H9 (cell line): ENCODE data around the gene ENC1. TPM values are rescaled to one million over a fixed set of nuclear protein-coding genes. Genes with fewer than 3 reads are reported as not detected.

Experiments
- DNase-seq: peaks from one replicate; pipeline ENCODE4 v3.0.0-alpha.2; 2017
- H2AFZ ChIP-seq: one replicate; pipeline ENCODE4 v1.6.1; 2013; ENCODE audit warnings: mild to moderate bottlenecking, low read length, control low read depth, moderate library complexity
- H2AK5ac ChIP-seq: 2 replicates; pipeline ENCODE4 v1.6.1; 2013; ENCODE audit warnings: low read length, control low read depth, mixed read lengths; ENCODE audit not compliant: insufficient read length
- H2BK120ac ChIP-seq: one replicate; pipeline ENCODE4 v1.6.1; 2013; ENCODE audit warnings: low read depth, mild to moderate bottlenecking, low read length, control low read depth, inconsistent platforms; ENCODE audit not compliant: poor library complexity, severe bottlenecking
- H2BK12ac ChIP-seq: 2 replicates; pipeline ENCODE4 v1.6.1; 2013; ENCODE audit warnings: low read length, control low read depth, mixed read lengths, low read depth; ENCODE audit not compliant: insufficient read length
- H2BK15ac ChIP-seq: 2 replicates; pipeline ENCODE4 v1.6.1; 2013; ENCODE audit warnings: low read depth, low read length, control low read depth
- H2BK20ac ChIP-seq: one replicate; pipeline ENCODE4 v1.6.1; 2013; ENCODE audit warnings: low read depth, mild to moderate bottlenecking, low read length, control low read depth, inconsistent platforms; ENCODE audit not compliant: poor library complexity, severe bottlenecking
- H2BK5ac ChIP-seq: 2 replicates; pipeline ENCODE4 v1.6.1; 2013; ENCODE audit warnings: low read length, control low read depth, mixed read lengths; ENCODE audit not compliant: insufficient read length
- H3K14ac ChIP-seq: 2 replicates; pipeline ENCODE4 v1.6.1; 2013; ENCODE audit warnings: low read length, control low read depth; ENCODE audit not compliant: insufficient read depth
- H3K18ac ChIP-seq: 2 replicates; pipeline ENCODE4 v1.6.1; 2013; ENCODE audit warnings: low read depth, mild to moderate bottlenecking, mixed read lengths, low read length, control low read depth; ENCODE audit not compliant: insufficient read length
- H3K23ac ChIP-seq: 2 replicates; pipeline ENCODE4 v1.6.1; 2013; ENCODE audit warnings: low read length, control low read depth, mixed read lengths, low read depth; ENCODE audit not compliant: insufficient read length
- H3K23me2 ChIP-seq: 2 replicates; pipeline ENCODE4 v1.6.1; 2013; ENCODE audit warnings: low read depth, mild to moderate bottlenecking, mixed read lengths, low read length, control low read depth; ENCODE audit not compliant: insufficient read length, poor library complexity, severe bottlenecking
- H3K27ac ChIP-seq: 2 replicates; pipeline ENCODE4 v1.5.1; 2013; ENCODE audit warnings: low read length, control low read depth, mixed read lengths, low read depth; ENCODE audit not compliant: insufficient read length
- H3K27me3 ChIP-seq: 2 replicates; pipeline ENCODE4 v1.6.1; 2013; ENCODE audit warnings: low read length, control low read depth, inconsistent platforms; ENCODE audit not compliant: insufficient read depth
- H3K4ac ChIP-seq: 2 replicates; pipeline ENCODE4 v1.6.1; 2013; ENCODE audit warnings: low read depth, mild to moderate bottlenecking, control low read depth, inconsistent platforms, low read length, moderate library complexity
- H3K4me1 ChIP-seq: 2 replicates; pipeline ENCODE4 v1.6.1; 2013; ENCODE audit warnings: low read length, control low read depth, inconsistent platforms; ENCODE audit not compliant: insufficient read depth
- H3K4me2 ChIP-seq: 2 replicates; pipeline ENCODE4 v1.6.1; 2013; ENCODE audit warnings: low read length, control low read depth, mixed read lengths; ENCODE audit not compliant: insufficient read length, insufficient read depth
- H3K56ac ChIP-seq: 2 replicates; pipeline ENCODE4 v1.6.1; 2013; ENCODE audit warnings: low read depth, mild to moderate bottlenecking, mixed read lengths, low read length, control low read depth; ENCODE audit not compliant: insufficient read length
- H3K79me1 ChIP-seq: 2 replicates; pipeline ENCODE4 v1.6.1; 2013; ENCODE audit warnings: low read depth, mild to moderate bottlenecking, moderate library complexity, low read length, control low read depth, inconsistent platforms; ENCODE audit not compliant: insufficient read depth, poor library complexity, severe bottlenecking
- H3K79me2 ChIP-seq: 2 replicates; pipeline ENCODE4 v1.6.1; 2013; ENCODE audit warnings: low read length, control low read depth, inconsistent platforms; ENCODE audit not compliant: insufficient read depth
- H3K9ac ChIP-seq: 2 replicates; pipeline ENCODE4 v1.6.1; 2013; ENCODE audit warnings: low read length, control low read depth, mixed read lengths; ENCODE audit not compliant: insufficient read length; ENCODE audit errors: extremely low read depth
- H3K9me3 ChIP-seq: one replicate; pipeline ENCODE4 v1.6.1; 2013; ENCODE audit warnings: low read depth, low read length, inconsistent platforms; ENCODE audit not compliant: control insufficient read depth
- H3T11ph ChIP-seq: one replicate; pipeline ENCODE4 v1.6.1; 2013; ENCODE audit warnings: mild to moderate bottlenecking, low read length, control low read depth, inconsistent platforms
- H4K20me1 ChIP-seq: one replicate; pipeline ENCODE4 v1.6.1; 2013; ENCODE audit not compliant: control insufficient read depth, insufficient read length, insufficient read depth
- H4K5ac ChIP-seq: 2 replicates; pipeline ENCODE4 v1.6.1; 2013; ENCODE audit warnings: low read depth, mild to moderate bottlenecking, mixed read lengths, low read length, control low read depth; ENCODE audit not compliant: insufficient read length
- H4K8ac ChIP-seq: replicated peaks from 2 replicates; pipeline ENCODE4 v1.6.1; 2013; ENCODE audit warnings: low read length, control low read depth, mixed read lengths, low read depth; ENCODE audit not compliant: insufficient read length
- H4K91ac ChIP-seq: 2 replicates; pipeline ENCODE4 v1.6.1; 2013; ENCODE audit warnings: low read depth, mild to moderate bottlenecking, moderate library complexity, mixed read lengths, low read length, control low read depth; ENCODE audit not compliant: insufficient read length
- H3K27ac Mint-ChIP-seq, 3 experiments: 2 replicates in 2 of 3; 3 replicates in 1 of 3; pipeline ENCODE4 v1.8.0; 2020 to 2021; ENCODE audit warnings: mixed read lengths in 3 of 3, mild to moderate bottlenecking in 1 of 3, moderate library complexity in 1 of 3
- H3K27me3 Mint-ChIP-seq: 2 replicates; pipeline ENCODE4 v1.8.0; 2021; ENCODE audit warnings: low read depth, mild to moderate bottlenecking, moderate library complexity, mixed read lengths
- H3K36me3 Mint-ChIP-seq, 3 experiments: 2 replicates in 2 of 3; 3 replicates in 1 of 3; pipeline ENCODE4 v1.8.0; 2020 to 2021; ENCODE audit warnings: low read depth in 3 of 3, mixed read lengths in 3 of 3; ENCODE audit not compliant: insufficient read depth in 1 of 3
- H3K4me1 Mint-ChIP-seq, 2 experiments: 2 replicates each; pipeline ENCODE4 v1.8.0; 2020; ENCODE audit warnings: mixed read lengths in 2 of 2
- H3K4me3 Mint-ChIP-seq, 2 experiments: 2 replicates in 1 of 2; 3 replicates in 1 of 2; pipeline ENCODE4 v1.8.0; 2020 to 2021; ENCODE audit warnings: mild to moderate bottlenecking in 2 of 2, mixed read lengths in 2 of 2, moderate library complexity in 1 of 2
- H3K9me3 Mint-ChIP-seq, 2 experiments: 2 replicates in 1 of 2; 3 replicates in 1 of 2; pipeline ENCODE4 v1.8.0; 2020; ENCODE audit warnings: mild to moderate bottlenecking in 2 of 2, mixed read lengths in 2 of 2, moderate library complexity in 1 of 2
- WGBS: extraction: QIAGEN DNeasy Blood & Tissue Kit; methylation state at CpG from one replicate; pipeline ENCODE4 v1.1.7; 2013; ENCODE audit warnings: missing lambda C conversion rate, low lambda C conversion rate, mixed read lengths; ENCODE audit not compliant: insufficient read length; ENCODE audit errors: extremely low coverage; 5-methylcytosine and 5-hydroxymethylcytosine counted together
- total RNA-seq: library from RNA; stranded (reverse); gene quantifications from 2 replicates; pipeline ENCODE4 v1.2.1, GENCODE V29; 2021
- TF ChIP-seq, protein P1 (sequence below): fragments of 200-600 bp; sonication (generic); conservative IDR thresholded peaks from 3 replicates; pipeline ENCODE4 v1.8.0; 2021; ENCODE audit warnings: antibody characterized with exemption, mild to moderate bottlenecking

The ENC1 gene
- total RNA-seq, 1 experiment from 2014 or later = 14.4 TPM

GRCh38 chr5:74622122-74622521, 18.4 kb downstream of the ENC1 start:
- no peaks in the 10 kb centered on the region for H3K79me2 ChIP-seq
- Mint-ChIP-seq H3K27me3 (peaks cover 14% of the 10 kb centered on the region), H3K4me1 (peaks cover 56 to 58% of the 10 kb centered on the region in 2 experiments), H3K4me3 (no peak overlapping the region), H3K36me3 (peaks cover 0 to 7% (median 3%) of the 10 kb centered on the region in 3 experiments; a peak in 3 of 7 replicates), H3K27ac (no peak overlapping the region), H3K9me3 (peaks cover 2 to 6% of the 10 kb centered on the region in 2 experiments; a peak in 3 of 5 replicates)
- H3K23ac ChIP-seq = no peak overlapping the region
- no peak overlapping the region for H3T11ph ChIP-seq
- H3K27me3 ChIP-seq = no peaks in the 10 kb centered on the region
- no peak overlapping the region for H2BK20ac ChIP-seq
- no peak overlapping the region for H2BK15ac ChIP-seq
- no peak overlapping the region for H3K14ac ChIP-seq
- no peak overlapping the region for H2AK5ac ChIP-seq
- no peaks in the 10 kb centered on the region for H3K23me2 ChIP-seq
- no peaks in the 10 kb centered on the region for H3K4me1 ChIP-seq
- H4K8ac ChIP-seq = no peak overlapping the region
- H4K91ac ChIP-seq = no peak overlapping the region
- H2BK5ac ChIP-seq = no peak overlapping the region
- no peak overlapping the region for H2BK12ac ChIP-seq
- no peak overlapping the region for H3K4ac ChIP-seq
- TF ChIP-seq, protein P1, sequence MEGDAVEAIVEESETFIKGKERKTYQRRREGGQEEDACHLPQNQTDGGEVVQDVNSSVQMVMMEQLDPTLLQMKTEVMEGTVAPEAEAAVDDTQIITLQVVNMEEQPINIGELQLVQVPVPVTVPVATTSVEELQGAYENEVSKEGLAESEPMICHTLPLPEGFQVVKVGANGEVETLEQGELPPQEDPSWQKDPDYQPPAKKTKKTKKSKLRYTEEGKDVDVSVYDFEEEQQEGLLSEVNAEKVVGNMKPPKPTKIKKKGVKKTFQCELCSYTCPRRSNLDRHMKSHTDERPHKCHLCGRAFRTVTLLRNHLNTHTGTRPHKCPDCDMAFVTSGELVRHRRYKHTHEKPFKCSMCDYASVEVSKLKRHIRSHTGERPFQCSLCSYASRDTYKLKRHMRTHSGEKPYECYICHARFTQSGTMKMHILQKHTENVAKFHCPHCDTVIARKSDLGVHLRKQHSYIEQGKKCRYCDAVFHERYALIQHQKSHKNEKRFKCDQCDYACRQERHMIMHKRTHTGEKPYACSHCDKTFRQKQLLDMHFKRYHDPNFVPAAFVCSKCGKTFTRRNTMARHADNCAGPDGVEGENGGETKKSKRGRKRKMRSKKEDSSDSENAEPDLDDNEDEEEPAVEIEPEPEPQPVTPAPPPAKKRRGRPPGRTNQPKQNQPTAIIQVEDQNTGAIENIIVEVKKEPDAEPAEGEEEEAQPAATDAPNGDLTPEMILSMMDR = no peak
- H2BK120ac ChIP-seq = no peak overlapping the region
- H3K56ac ChIP-seq = no peak overlapping the region
- no peak overlapping the region for H3K27ac ChIP-seq
- no peak overlapping the region for H4K5ac ChIP-seq
- H4K20me1 ChIP-seq = no peaks in the 10 kb centered on the region
- H2AFZ ChIP-seq = no peak overlapping the region
- no peaks in the 10 kb centered on the region for H3K79me1 ChIP-seq
- no peaks in the 10 kb centered on the region for H3K9me3 ChIP-seq
- H3K9ac ChIP-seq = no peak overlapping the region
- no CpG with 5 or more reads among the region's 3 CpGs for WGBS
- no peak overlapping the region for H3K4me2 ChIP-seq
- DNase-seq = no peak
- H3K18ac ChIP-seq = no peak overlapping the region
